ENCODE results near the gene SLC35E1. TPM values are rescaled to one million over a fixed set of nuclear protein-coding genes. Genes with fewer than 3 reads are reported as not detected.

SLC35E1 gene
- total RNA-seq, 1 donor from 2014 or later = 24.7 TPM

- no peak overlapping the region for H3K4me3 ChIP-seq (ENCODE audit: low read depth, low read length)
- FAIRE-seq (no peak), DNase-seq (ENCODE audit: low read depth) (no peak)
- no peak for TF ChIP-seq CTCF (IDR thresholded peaks at IDR 0.05; ENCODE audit: insufficient read depth, low read length, severe bottlenecking)
- H3K27me3 ChIP-seq (ENCODE audit: control insufficient read depth, insufficient read depth, low read length) = no peaks in the 10 kb centered on the region
- H3K36me3 ChIP-seq (ENCODE audit: control insufficient read depth, insufficient read depth, low read length) = no peaks in the 10 kb centered on the region
These were observed 18.9 kb upstream of the SLC35E1 start for GRCh38 chr19:16590876-16591802.

GRCh38 chr19:16589917-16590316, 17.7 kb upstream of the SLC35E1 start:
- TF ChIP-seq CTCF (IDR thresholded peaks at IDR 0.05; ENCODE audit: insufficient read depth, low read length, severe bottlenecking) = no peak
- DNase-seq (ENCODE audit: low read depth) (no peak), FAIRE-seq (no peak)
- Histone ChIP-seq H3K27me3 (ENCODE audit: control insufficient read depth, insufficient read depth, low read length) (no peaks in the 10 kb centered on the region), H3K36me3 (ENCODE audit: control insufficient read depth, insufficient read depth, low read length) (no peaks in the 10 kb centered on the region), H3K4me3 (ENCODE audit: low read depth, low read length) (no peak overlapping the region)

GRCh38 chr19:16588824-16589577, 16.8 kb upstream of the SLC35E1 start:
- TF ChIP-seq CTCF (IDR thresholded peaks at IDR 0.05; ENCODE audit: insufficient read depth, low read length, severe bottlenecking) = no peak
- H3K4me3 ChIP-seq (ENCODE audit: low read depth, low read length) = no peak overlapping the region
- no peaks in the 10 kb centered on the region for H3K36me3 ChIP-seq (ENCODE audit: control insufficient read depth, insufficient read depth, low read length)
- no peaks in the 10 kb centered on the region for H3K27me3 ChIP-seq (ENCODE audit: control insufficient read depth, insufficient read depth, low read length)
- FAIRE-seq = no peak
- no peak for DNase-seq (ENCODE audit: low read depth)

GRCh38 chr19:16587833-16588823, 15.9 kb upstream of the SLC35E1 start:
- Histone ChIP-seq H3K36me3 (ENCODE audit: control insufficient read depth, insufficient read depth, low read length) (no peaks in the 10 kb centered on the region), H3K27me3 (ENCODE audit: control insufficient read depth, insufficient read depth, low read length) (no peaks in the 10 kb centered on the region), H3K4me3 (ENCODE audit: low read depth, low read length) (no peak overlapping the region)
- peak; percentile 28 for FAIRE-seq
- TF ChIP-seq CTCF (IDR thresholded peaks at IDR 0.05; ENCODE audit: insufficient read depth, low read length, severe bottlenecking) = no peak
- no peak for DNase-seq (ENCODE audit: low read depth)

- no peaks in the 10 kb centered on the region for H3K27me3 ChIP-seq (ENCODE audit: control insufficient read depth, insufficient read depth, low read length)
- H3K4me3 ChIP-seq (ENCODE audit: low read depth, low read length) = no peak overlapping the region
- TF ChIP-seq CTCF (IDR thresholded peaks at IDR 0.05; ENCODE audit: insufficient read depth, low read length, severe bottlenecking) = no peak
- DNase-seq (ENCODE audit: low read depth) (peak; percentile 77), FAIRE-seq (no peak)
- no peaks in the 10 kb centered on the region for H3K36me3 ChIP-seq (ENCODE audit: control insufficient read depth, insufficient read depth, low read length)
These were observed 15.0 kb upstream of the SLC35E1 start for GRCh38 chr19:16586991-16587832.

Measured in bronchial epithelial cell (primary cell).